Omental fat pad (tissue), 4 donors: Measurements from ENCODE around the gene KCNIP2. TPM values are rescaled to one million over a fixed set of nuclear protein-coding genes. Genes with fewer than 3 reads are reported as not detected.

ENCODE experiments used
- ATAC-seq: fragments of 150-250 bp; one replicate; pipeline ENCODE4 v1.9.1; 2016; ENCODE audit warnings: mild to moderate bottlenecking, moderate library complexity; ENCODE audit not compliant: low FRiP score
- DNase-seq: peaks from one replicate; pipeline ENCODE4 v3.0.0-alpha.2; 2019; ENCODE audit warnings: low spot score
- total RNA-seq, 4 donors: library from RNA; depleted of rRNA; stranded (reverse); fragments of >200 nt; gene quantifications; one replicate each; pipeline ENCODE4 v1.1.0, GENCODE V29; 2016
- TF ChIP-seq, protein P1 (sequence below), 3 donors: fragments of 450-650 bp; IDR thresholded peaks; one replicate each; pipeline ENCODE4 v1.5.1; 2016 to 2017; ENCODE audit warnings: antibody characterized with exemption in 3 of 3, mild to moderate bottlenecking in 3 of 3, moderate library complexity in 2 of 3

Gene KCNIP2
- total RNA-seq, 4 donors from 2014 or later: 60.4 to 252 (median 80.3) TPM

DNA sequence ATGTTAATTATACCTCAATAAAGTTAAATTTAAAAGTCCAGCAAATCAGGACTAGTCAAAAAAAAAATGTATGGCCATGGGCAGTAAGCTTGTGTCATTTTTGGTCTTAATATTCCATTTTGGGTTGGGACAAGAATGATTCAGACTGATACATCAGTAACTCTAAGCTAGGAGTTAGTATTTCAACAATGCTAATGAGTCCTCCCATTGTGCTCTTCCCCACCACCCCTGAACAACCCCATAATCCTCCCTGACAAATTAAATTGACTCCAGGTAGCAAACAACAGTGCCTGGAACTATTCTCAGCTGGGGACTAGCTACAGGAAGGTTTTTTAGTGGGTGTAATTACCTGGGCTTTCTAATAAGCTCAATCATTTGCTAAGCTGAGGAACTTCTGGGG lies 30.7 kb upstream of the KCNIP2 start:
- DNase-seq (no peak), ATAC-seq (no peak)
- TF ChIP-seq, protein P1, sequence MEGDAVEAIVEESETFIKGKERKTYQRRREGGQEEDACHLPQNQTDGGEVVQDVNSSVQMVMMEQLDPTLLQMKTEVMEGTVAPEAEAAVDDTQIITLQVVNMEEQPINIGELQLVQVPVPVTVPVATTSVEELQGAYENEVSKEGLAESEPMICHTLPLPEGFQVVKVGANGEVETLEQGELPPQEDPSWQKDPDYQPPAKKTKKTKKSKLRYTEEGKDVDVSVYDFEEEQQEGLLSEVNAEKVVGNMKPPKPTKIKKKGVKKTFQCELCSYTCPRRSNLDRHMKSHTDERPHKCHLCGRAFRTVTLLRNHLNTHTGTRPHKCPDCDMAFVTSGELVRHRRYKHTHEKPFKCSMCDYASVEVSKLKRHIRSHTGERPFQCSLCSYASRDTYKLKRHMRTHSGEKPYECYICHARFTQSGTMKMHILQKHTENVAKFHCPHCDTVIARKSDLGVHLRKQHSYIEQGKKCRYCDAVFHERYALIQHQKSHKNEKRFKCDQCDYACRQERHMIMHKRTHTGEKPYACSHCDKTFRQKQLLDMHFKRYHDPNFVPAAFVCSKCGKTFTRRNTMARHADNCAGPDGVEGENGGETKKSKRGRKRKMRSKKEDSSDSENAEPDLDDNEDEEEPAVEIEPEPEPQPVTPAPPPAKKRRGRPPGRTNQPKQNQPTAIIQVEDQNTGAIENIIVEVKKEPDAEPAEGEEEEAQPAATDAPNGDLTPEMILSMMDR (IDR thresholded peaks at IDR 0.05): no peak

DNA sequence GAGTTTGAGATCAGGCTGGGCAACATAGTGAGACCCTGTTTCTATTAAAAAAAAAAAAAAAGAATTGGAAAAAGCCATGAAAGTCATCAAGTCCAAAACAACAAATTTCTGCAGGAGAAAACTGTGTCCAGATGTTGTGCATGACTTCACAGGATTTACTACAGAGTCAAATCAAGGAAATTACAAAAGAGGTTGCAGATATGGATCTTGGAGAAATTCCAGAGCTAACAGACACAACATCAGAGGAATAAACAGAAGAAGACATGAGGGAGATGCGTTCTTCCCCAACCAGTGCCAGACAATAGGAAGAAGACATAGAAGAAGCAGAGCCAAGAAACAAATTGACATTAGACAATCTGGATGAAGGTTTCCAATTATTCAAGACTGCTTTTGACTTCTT lies 24.3 kb upstream of the KCNIP2 start:
- ATAC-seq (no peak), DNase-seq (no peak)
- TF ChIP-seq, protein P1 (IDR thresholded peaks at IDR 0.05): no peak

DNA sequence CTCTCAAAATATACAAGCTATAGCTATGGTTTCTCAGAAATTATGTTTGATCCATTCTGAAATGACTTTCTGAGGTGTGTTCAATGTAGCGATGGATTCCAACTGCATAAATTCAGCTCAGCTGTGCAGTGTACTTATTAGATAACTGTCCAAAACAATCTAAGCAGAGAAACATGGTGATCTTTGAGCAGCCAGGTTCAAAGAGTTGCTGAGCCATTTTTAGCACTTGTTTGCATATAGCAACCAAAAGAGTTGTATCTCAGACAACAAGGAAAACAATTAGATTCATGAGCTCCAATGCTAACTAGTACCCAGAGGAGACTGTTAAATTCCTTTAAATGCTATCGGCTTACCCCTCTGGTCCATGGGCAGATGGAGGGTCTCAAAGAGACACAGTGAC lies 15.9 kb upstream of the KCNIP2 start:
- ATAC-seq (no peak), DNase-seq (no peak)
- TF ChIP-seq, protein P1 (IDR thresholded peaks at IDR 0.05): no peak

GRCh38 chr10:101858723-101859500 lies 15.3 kb upstream of the KCNIP2 start:
- TF ChIP-seq, protein P1 (IDR thresholded peaks at IDR 0.05): no peak
- no peak for ATAC-seq
- no peak for DNase-seq

GRCh38 chr10:101857802-101858476 lies 14.3 kb upstream of the KCNIP2 start:
- no peak for ATAC-seq
- TF ChIP-seq, protein P1 (IDR thresholded peaks at IDR 0.05): no peak
- DNase-seq: no peak

DNA sequence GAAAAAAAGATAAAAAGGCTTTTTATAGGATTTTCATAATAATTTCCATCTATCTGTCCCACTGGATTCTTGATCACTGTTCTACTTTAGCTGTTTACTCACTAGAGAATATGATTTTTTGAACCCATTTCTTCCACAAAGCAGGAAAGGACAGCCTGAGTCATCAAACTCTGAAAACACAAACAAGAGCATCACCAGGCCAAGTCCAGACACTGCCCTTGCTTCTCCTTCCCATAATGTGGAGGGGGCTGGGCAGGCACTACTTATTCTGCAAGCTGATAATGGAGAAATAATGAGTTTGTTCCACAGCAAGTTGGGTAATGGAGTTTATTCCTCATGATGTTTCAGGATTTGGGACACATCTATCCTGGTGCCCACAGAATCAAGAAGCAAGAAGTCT lies 13.0 kb upstream of the KCNIP2 start:
- ATAC-seq: no peak
- TF ChIP-seq, protein P1 (IDR thresholded peaks at IDR 0.05): no peak
- DNase-seq: no peak
